ENCODE results near the gene TULP1.
"Not testable (repeated sequence)": the region's sequence is repeated elsewhere in the genome, so short reads cannot be mapped to it uniquely, and the experiment has no call there.

TULP1 gene

DNA sequence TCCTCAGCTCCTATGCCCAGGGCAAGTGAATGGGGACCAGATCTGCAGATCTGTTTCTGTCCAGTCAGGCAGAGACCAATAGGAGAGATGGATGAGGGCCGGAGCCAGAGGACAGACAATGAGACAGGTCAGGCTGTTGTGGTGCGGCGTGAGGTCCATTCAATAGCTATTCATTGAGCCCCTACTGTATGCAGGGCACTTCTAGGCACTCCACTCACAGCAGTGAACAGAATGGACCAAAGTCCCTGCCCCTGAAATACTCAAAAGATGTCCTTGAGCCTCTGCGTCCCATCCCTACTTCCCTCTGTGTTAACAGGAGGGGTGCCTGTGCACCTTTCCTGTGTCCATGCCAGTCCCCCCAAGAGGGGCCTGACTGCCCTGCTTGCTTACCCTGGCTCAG lies 8.5 kb upstream of the TULP1 start:
- no peak for DNase-seq

DNA sequence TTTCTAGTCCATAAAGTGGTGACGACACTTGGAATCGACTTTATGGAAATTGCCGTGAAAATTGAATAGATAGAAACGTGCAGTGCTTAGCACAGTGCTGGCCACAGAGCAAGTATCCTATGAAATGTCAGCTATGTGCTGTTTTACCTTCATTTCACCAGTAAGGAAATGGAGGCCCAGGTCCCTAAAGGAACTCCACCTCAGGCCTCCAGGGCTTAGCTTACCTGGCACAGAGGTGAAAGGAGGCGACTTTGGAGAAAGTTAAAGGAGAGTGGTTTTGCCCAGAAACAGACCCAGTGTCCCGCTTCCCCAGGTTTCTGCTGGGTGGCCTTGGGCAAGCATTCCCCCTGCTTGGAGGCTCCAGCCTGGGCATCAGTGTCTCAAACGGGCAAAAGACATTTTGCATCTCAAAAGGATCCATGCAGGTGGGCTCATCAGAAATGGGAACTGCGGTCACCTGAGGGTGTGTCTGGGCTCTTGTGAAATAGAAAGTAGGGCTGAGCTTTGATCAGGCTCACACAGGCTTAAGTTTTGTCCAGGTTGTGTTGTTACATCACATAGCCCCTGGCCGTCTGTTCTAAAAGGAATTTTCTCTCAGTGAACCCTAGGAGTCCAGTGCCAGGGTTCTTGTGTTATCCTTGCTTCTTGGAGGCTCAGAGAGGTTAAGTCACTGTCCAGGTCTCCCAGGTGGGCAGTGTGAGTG lies 6.8 kb upstream of the TULP1 start:
- DNase-seq: no peak

DNA sequence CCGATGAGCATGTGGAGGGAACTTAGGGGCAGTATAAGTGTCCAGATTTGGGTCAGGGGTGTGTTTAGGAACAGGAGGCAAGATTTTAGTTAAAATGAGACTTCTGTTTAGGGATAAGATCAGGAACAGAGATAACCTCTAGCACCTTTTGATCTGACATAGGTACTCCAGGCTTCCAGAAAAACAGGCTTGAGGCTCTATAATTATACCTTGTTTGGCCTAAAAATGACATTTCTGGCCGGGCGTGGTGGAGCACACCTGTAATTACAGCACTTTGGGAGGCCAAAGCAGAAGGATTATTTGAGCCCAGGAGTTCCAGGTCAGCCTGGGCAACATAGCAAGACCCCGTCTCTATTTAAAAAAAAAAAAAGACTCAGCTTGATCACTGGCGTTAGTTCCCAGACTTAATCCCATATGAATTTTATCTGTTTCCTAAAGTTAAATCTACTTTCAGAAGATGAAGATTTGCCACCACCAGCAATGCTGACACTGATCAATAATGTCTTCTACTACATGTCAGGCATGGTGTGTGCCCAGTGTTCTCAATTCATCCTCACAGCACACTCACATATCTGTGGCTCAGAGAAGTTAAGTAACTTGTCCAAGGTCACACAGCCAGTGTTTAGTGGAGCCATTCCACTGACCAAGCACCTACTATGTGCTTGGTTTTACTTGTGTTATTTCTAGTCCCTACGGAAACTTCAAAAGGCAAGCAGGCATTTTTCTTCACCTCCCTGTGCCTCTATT lies 6.0 kb upstream of the TULP1 start:
- no peak for DNase-seq

DNA sequence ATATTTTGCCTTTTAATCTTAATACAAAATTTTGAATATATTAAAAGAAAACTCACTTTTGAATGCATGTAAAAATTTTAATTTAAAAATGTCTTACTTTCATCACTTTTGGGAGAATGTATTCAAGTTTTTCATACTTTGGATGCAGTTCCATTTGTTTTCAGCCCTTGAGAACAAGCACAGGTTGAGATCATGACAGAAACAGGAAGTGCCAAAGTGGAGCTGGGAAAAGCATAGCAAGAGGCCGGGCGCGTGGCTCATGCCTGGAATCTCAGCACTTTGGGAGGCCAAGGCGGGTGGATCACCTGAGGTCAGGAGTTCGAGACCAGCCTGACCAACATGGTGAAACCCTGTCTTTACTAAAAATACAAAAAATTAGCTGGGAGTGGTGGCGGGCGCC lies 5.3 kb upstream of the TULP1 start:
- DNase-seq: not testable (repeated sequence)

DNA sequence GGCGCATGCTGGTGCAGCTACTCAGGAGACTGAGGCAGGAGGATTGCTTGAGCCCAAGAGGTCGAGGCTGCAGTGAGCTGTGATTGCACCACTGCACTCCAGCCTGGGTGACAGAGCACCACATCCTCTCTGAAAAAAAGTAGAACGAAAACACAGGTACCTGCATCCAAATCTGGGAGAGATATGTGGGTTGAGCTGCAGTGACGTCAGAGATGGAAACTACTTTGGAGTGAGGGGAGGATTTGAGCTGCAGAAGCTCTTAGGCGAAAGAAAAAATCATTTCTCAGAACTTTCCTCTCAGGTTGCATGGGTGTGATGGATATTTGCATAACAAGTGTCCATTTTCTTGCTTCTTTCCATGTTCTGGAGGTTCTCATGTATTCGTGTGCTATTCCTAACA lies 4.0 kb upstream of the TULP1 start:
- DNase-seq: no peak

- not testable (repeated sequence) for DNase-seq
Observed at GRCh38 chr6:35515939-35516338, 3.2 kb upstream of the TULP1 start.

- no peak for DNase-seq
Observed at GRCh38 chr6:35514587-35514986, 1.9 kb upstream of the TULP1 start.

- no peak for DNase-seq
Observed at GRCh38 chr6:35512006-35512405, 690 bp downstream of the TULP1 start.

DNA sequence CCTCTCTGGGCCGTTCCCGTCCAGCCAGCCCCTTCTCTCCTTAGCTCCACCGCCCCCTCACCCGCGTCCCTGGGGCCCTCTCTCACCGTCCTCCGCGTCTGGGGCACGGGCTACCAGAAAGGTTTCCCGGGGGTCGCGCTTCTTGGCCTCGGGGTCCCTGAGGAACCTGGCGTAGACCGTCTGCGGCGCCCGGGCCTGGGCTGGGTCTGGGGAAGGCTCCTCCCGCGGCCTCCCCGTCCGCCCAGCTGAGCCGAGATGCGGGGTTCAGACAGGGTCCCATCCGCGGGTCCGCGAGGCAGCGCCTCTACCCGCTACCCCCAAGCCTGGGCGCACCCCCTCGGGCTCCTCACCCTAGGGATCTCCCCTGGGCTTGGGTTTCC lies 1.1 kb downstream of the TULP1 start:
- DNase-seq: no peak

DNA sequence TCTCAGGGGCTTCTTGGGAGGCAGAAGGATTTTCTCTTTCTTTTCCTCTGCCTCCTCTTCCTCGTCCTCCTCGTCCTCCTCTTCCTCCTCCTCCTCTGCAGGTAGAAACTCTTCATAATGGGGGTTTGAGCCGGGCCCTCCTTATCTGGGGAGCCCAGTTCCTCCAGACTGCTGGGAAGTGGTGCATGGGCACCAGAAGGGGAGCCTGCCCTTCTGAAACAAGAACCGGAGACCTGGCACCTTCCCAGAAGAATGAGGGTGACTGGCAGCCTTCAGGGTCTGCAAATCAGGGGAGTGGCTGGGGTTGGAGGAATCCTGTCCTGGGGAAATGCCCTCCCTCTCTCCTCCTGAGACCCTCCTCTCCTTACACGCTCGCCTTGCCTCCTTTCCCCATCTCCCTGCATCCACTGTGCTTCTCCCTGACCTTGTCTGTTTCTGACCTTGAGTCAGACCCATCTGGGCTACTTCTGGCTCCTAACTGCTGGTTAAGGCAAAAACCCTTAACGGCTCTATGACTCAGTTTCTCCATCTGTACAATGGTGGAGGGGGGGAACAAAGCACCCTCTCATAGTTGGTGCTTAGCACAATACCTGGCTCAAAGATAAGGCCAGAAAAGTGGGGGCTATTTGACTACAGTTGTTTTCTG lies 1.7 kb downstream of the TULP1 start:
- DNase-seq: no peak

- DNase-seq: no peak
Observed at GRCh38 chr6:35508542-35508941, 4.2 kb downstream of the TULP1 start.

DNA sequence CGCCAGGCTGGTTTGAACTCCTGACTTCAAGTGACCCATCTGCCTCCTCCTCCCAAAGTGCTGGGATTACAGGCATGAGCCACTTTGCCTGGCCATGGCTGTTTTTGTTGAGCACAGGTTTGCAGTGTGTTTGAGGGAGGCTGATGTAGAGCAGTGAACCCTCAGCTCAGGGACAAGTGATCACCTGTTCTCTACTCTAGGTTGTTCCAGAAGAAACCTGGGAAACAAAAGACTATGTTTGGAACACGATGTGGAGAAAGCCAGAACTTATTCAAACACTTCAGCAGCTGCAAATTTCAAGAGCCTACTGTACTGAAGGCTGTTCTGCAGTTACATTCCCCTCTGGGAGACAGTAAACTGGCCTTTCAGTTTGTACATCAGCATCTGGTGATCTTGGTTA lies 4.7 kb downstream of the TULP1 start:
- no peak for DNase-seq

GRCh38 chr6:35507221-35507620 lies 5.5 kb downstream of the TULP1 start:
- DNase-seq: peak; percentile 44

DNA sequence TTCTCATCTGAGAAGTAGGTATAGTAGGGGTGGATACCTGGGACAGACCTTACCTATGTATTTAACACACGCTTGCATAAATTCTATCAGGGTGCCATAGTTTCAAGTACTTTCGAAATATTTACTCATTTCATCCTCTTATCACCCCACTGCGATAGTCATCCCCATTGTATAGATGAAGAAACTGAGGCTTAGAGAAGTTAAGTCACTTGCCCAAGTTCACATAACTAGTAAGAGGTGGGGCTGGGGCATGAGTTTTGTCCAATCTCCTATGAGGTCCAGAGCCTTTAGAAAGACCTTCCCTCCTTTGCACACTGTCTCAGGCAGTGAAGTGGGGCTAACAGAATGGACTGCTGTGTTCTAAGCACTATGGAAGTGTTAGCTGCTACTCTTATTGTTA lies 6.2 kb downstream of the TULP1 start:
- no peak for DNase-seq

DNA sequence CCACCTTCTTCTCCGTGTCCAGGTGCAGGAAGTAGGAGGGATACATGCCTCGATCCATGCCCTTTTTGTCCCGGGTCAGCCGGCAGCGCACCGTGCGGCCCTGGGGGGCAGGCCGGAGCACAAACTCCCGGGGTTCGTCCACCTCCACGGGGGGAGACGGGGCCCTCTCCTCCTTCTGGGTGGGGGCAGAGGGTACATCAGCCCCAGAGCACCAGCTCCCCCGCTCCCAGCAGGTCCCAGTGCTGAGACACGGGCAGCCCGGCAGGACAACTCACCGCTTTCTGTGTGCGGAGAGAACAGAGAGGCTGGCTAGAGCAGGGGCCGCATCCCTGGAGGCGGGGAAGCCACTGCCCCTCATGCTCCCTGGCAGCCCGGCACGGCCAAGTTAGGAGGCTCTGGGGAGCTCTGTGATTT lies 6.7 kb downstream of the TULP1 start:
- no peak for DNase-seq

DNA sequence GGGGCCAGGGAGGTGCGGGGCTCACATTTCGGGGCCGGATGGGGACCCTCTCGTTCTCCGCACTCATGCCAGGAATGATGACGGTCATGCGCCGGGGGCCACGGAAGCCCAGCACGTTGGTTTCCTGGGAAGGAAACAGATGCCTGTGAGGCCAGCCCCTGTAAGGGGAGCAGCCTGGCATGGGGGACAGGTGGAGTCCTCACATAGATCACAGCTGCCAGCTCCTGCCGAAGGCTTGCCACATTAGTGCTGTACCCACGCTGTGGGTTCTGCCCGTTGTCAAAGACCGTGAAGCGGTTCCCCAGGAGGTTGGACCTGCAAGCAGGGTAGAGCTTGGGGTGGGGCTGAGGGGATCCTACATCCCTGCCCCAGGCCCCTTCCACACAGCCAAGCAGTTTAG lies 9.2 kb downstream of the TULP1 start:
- DNase-seq: no peak

DNA sequence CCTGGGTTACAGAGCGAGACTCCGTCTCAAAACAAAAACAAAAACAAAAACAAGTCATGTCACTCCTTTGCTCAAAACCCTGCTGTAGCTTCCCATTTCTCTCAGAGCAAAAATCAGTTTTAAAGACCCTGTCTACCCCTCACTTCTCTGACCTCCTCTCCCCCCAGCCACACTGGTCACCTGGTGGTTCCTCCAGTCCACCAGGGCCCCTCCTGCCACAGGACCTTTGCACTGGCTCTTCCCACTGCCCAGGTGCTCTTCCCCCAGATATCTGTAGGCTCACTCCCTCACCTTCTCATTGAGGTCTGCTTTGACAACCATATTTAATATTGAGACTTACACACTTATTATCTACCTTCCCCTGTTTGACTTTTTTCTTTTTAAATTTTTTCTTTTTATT lies 10.9 kb downstream of the TULP1 start:
- no peak for DNase-seq

DNA sequence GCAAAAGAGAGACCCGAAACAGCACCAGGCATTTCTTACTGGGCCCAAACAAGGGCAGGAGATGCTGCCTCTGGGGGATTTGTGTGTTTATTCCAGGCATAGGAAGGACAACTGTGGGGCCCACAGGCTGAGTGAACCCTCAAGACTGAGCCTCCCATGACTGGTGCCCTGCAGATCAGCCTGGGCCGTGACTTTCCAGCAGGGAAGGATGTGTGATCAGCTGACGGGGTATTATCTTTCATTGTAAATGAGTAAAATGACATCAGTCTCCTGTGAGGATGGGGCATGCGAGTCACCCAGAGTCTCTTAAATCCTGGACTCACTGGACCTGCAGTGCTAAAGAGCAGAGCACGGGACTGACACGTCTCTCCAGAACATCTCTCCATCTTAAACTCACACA lies 11.9 kb downstream of the TULP1 start:
- peak; percentile 82 for DNase-seq

DNA sequence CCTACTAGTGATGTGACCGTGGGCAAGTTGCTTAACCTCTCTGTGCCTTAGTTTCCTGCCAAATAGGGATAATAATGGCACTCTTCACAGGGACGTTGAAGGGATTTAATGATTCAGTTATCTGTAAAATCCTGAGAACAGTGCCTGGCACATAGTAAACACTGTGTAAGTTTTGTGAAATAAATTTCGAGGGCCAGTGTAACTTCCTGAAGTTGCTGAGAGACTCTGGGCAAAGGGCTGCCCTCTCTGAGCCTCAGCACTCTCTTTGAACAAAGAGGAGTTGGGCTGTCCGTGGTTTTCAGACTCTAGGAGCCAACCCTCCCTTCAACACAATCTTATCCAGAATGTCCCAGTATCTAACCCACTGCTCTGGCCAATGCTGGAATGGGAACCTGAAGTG lies 13.3 kb downstream of the TULP1 start:
- no peak for DNase-seq

- peak; percentile 46 for DNase-seq
Observed at GRCh38 chr6:35498422-35499067, 14.2 kb downstream of the TULP1 start.

- DNase-seq: peak; percentile 93
Observed at GRCh38 chr6:35497571-35498421, 14.9 kb downstream of the TULP1 start.

DNA sequence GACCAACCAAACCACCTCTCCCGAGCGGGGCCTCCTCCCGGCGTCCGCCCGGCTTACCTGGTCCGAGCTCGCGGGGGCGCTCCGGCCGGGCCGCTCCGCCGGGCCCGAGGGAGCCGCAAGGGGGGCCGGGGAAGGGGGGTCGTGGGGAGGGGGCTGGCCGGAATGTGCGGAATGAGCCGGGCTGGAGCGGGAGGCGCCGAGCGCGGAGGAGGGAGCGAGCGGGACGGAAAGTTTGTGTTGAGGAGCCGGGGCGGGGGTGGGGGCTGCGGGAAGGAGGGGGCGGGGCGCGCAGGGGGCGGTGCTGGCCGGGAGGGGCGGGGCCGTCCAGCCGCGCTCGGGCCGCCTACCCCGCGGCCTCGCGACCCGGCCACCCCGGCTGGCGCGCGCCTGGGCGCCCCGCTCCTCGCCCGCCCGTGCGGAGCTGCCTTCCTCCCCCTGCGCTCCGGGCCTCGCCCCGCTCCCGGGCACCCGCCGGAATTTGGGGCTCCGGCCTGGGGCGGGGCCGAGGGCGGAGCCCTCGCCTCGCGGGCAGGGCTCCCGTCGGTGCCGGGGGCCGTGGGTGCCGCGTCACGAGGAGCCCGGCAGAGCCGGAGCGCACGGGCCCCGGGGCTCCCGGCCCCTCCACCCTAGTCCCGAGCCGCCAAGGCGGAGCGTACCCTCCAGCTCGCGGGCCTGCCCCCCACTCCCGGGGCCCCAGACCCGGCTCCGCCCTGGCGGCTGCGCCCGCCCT lies 15.7 kb downstream of the TULP1 start, which contains the start of gene TEAD3:
TEAD3 (minus strand) TSS at position 239 of the 730 bp plus-strand sequence.
- DNase-seq: peak; percentile 86

Data from fibroblast of skin of back (primary cell).